ENCODE data around the gene CELF2. TPM values are rescaled to one million over a fixed set of nuclear protein-coding genes. Genes with fewer than 3 reads are reported as not detected.

Gene CELF2
- total RNA-seq, 1 experiment from 2014 or later, result not detected

- Mint-ChIP-seq H3K9me3 (ENCODE audit: low read depth, unreplicated experiment) (peaks cover 6% of the 10 kb centered on the region), H3K27ac (ENCODE audit: unreplicated experiment) (no peak overlapping the region), H3K27me3 (ENCODE audit: unreplicated experiment) (no peaks in the 10 kb centered on the region), H3K4me3 (ENCODE audit: low read depth, unreplicated experiment) (no peak overlapping the region), H3K4me1 (ENCODE audit: low read depth, unreplicated experiment) (no peaks in the 10 kb centered on the region), H3K36me3 (ENCODE audit: insufficient read depth, unreplicated experiment) (no peaks in the 10 kb centered on the region)
- CTCF ChIA-PET, result interaction anchor here (0.7 kb wide), 1 partner anchor 1694 kb away, joined by 3 read pairs; no protein-coding TSS in a partner anchor
- peak; percentile 33 for DNase-seq
- intact Hi-C loops (cut with micrococcal nuclease; ENCODE audit: unreplicated experiment), result loop anchor here (1.0 kb wide), 1 partner anchor 1693 kb away; no protein-coding TSS in a partner anchor
- TF ChIP-seq CTCF (IDR thresholded peaks at IDR 0.05; ENCODE audit: unreplicated experiment), result peak; percentile 65
- BruUV-seq (replicated peaks), result no TSS peak
These were observed 18.8 kb downstream of the CELF2 start for GRCh38 chr10:11036424-11037011.

- CTCF ChIA-PET, result no interaction called here
- Mint-ChIP-seq H3K9me3 (ENCODE audit: low read depth, unreplicated experiment) (peaks cover 6% of the 10 kb centered on the region), H3K4me1 (ENCODE audit: low read depth, unreplicated experiment) (no peaks in the 10 kb centered on the region), H3K27ac (ENCODE audit: unreplicated experiment) (no peak overlapping the region), H3K36me3 (ENCODE audit: insufficient read depth, unreplicated experiment) (no peaks in the 10 kb centered on the region), H3K4me3 (ENCODE audit: low read depth, unreplicated experiment) (no peak overlapping the region), H3K27me3 (ENCODE audit: unreplicated experiment) (no peaks in the 10 kb centered on the region)
- no peak for DNase-seq
- intact Hi-C loops (cut with micrococcal nuclease; ENCODE audit: unreplicated experiment), result no loop called here
- BruUV-seq (replicated peaks), result no TSS peak
- TF ChIP-seq CTCF (IDR thresholded peaks at IDR 0.05; ENCODE audit: unreplicated experiment), result no peak
These were observed 20.3 kb downstream of the CELF2 start for GRCh38 chr10:11037991-11038390.

GRCh38 chr10:11042357-11042756, 24.7 kb downstream of the CELF2 start:
- CTCF ChIA-PET, result no interaction called here
- H3K4me1 Mint-ChIP-seq (ENCODE audit: low read depth, unreplicated experiment), result no peaks in the 10 kb centered on the region
- no peak overlapping the region for H3K4me3 Mint-ChIP-seq (ENCODE audit: low read depth, unreplicated experiment)
- H3K27ac Mint-ChIP-seq (ENCODE audit: unreplicated experiment), result no peak overlapping the region
- intact Hi-C loops (cut with micrococcal nuclease; ENCODE audit: unreplicated experiment), result no loop called here
- no peak for DNase-seq
- TF ChIP-seq CTCF (IDR thresholded peaks at IDR 0.05; ENCODE audit: unreplicated experiment), result no peak
- BruUV-seq (replicated peaks), result no TSS peak
- no peaks in the 10 kb centered on the region for H3K36me3 Mint-ChIP-seq (ENCODE audit: insufficient read depth, unreplicated experiment)
- peaks cover 10% of the 10 kb centered on the region for H3K9me3 Mint-ChIP-seq (ENCODE audit: low read depth, unreplicated experiment)
- no peaks in the 10 kb centered on the region for H3K27me3 Mint-ChIP-seq (ENCODE audit: unreplicated experiment)

GRCh38 chr10:11043039-11043438, 25.4 kb downstream of the CELF2 start:
- H3K4me3 Mint-ChIP-seq (ENCODE audit: low read depth, unreplicated experiment), result no peak overlapping the region
- H3K27me3 Mint-ChIP-seq (ENCODE audit: unreplicated experiment), result no peaks in the 10 kb centered on the region
- H3K27ac Mint-ChIP-seq (ENCODE audit: unreplicated experiment), result no peak overlapping the region
- intact Hi-C loops (cut with micrococcal nuclease; ENCODE audit: unreplicated experiment), result no loop called here
- CTCF ChIA-PET, result no interaction called here
- peaks cover 10% of the 10 kb centered on the region for H3K9me3 Mint-ChIP-seq (ENCODE audit: low read depth, unreplicated experiment)
- H3K36me3 Mint-ChIP-seq (ENCODE audit: insufficient read depth, unreplicated experiment), result no peaks in the 10 kb centered on the region
- BruUV-seq (replicated peaks), result no TSS peak
- no peak for DNase-seq
- H3K4me1 Mint-ChIP-seq (ENCODE audit: low read depth, unreplicated experiment), result no peaks in the 10 kb centered on the region
- no peak for TF ChIP-seq CTCF (IDR thresholded peaks at IDR 0.05; ENCODE audit: unreplicated experiment)
